ENCODE results near the gene EXOC4.

DNA sequence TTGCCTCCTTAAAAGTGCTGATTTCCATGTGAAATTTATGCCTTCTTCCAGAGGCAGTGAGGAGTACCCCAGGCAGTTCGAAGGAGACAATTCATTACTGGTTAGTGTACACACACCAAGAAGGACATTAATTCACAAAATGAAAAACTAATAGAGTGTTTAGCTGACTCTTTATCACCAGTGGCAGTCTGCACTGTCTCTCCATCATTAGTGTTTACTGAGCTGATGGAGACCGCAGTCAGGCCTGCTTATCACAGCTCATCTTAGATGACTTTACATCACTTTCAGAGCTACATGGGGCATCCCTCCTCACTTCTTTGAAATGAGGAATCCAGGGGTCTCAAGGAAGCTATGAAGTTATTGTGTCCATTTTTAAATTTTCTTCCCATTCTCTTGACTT is 718.7 kb downstream of the EXOC4 start:
- TF ChIP-seq POLR2A (IDR thresholded peaks at IDR 0.05; ENCODE audit: low read length) (no peak), GATA1 (IDR thresholded peaks at IDR 0.05; ENCODE audit: low read depth, low read length) (no peak)

All from erythroblast (primary cell).